Activated CD4-positive, alpha-beta T cell treated with anti-CD3 and anti-CD28 coated beads, Interleukin-2, amount 50 U/mL, for 16 hours (primary cell): ENCODE measurements around the gene MYEOV.

Source experiments
- DNase-seq: peaks from one replicate; pipeline ENCODE4 v3.0.0-alpha.2; 2020

Gene MYEOV

GRCh38 chr11:69287968-69288882 lies 5.7 kb upstream of the MYEOV start:
- no peak for DNase-seq

DNA sequence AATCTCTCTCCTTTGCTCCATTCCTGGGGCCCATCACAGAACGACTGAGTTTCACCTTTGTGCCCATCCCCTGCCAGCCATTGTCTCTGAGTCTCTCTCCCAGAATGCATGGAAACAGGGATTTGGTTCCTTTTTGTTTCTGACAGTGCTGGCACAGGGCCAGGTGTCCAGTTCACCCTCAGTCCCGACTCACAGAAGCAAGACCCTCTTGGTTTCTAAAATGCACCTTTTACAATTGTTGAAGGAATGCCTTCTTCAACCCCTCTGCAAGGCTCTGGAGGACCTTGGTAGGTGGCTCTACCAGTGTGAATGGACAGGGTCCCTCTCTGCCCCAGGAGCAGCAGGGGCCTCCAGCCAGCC lies 5.1 kb upstream of the MYEOV start:
- DNase-seq = no peak

- DNase-seq = no peak
Observed at GRCh38 chr11:69290806-69291205, 3.1 kb upstream of the MYEOV start.

DNA sequence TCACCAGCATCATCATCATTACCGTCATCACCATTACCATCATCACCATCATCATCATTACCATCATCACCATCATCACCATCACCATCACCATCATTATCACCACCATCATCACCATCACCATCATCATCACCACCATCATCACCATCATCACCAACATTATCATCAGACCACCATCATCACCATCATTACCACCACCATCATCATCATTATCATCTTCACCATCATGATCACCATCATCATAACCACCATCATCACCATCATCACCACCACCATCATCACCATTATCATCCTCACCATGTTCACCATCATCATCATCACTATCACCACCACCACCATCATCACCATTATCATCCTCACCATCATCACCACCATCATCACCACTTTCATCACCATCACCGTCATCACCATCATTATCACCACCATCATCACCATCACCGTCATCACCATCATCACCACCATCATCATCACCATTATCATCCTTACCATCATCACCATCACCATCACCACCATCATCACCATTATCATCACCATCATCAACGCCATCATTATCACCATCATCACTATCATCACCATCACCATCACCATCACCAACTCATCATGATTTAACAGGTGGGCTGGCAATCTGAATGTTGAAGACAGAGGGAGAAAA lies 2.4 kb upstream of the MYEOV start:
- DNase-seq = no peak

GRCh38 chr11:69292221-69292648 lies 1.7 kb upstream of the MYEOV start:
- DNase-seq = peak; percentile 36

DNA sequence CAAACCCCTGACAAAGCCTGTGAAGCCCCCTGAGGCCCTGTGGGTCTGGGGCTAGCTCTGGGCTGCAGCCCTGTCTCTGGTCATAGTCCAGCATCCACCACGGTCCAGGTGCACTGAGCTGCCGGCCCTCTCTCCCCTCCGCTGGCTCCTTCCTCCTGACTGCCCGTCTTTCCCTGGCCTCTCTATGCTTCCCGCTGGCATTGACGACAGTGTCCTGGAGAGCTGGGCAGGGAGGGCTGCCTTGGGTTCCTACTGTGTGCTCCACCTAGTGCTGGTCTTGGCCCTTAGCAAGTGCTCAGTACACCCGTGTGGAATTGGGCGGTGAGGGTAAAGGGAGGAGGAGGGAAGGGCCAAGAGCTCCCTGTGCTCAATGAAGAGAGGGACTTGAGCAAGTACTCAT lies 868 bp upstream of the MYEOV start:
- no peak for DNase-seq

DNA sequence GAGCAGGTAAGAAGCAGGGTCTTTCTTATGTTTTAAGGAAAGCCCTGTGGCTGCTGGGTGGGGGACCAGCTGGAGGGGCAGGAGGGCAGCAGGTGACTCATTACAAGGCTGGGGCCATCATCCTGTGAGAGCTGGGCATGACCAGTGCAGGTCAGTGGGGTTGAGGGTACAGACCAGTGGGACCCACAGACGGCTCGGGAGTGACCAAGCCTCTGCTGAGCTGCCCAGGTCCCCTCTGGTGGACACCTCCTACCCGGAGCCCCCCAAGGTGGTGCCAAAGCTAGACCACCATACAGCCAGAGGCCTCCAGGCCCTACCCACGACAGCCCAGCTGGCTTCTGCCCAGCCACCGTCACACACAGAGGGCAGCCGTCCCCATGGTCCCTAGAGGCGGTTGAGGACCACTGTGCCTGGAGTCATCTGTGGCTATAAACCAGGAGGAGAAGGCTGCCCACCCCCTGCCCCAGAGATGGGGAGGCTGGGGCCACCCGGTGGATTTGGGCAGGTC lies 670 bp downstream of the MYEOV start:
- DNase-seq = no peak

GRCh38 chr11:69295079-69295994 lies 1.4 kb downstream of the MYEOV start:
- DNase-seq = no peak

- no peak for DNase-seq
Observed at GRCh38 chr11:69295995-69296889, 2.3 kb downstream of the MYEOV start.

GRCh38 chr11:69296890-69297786 lies 3.2 kb downstream of the MYEOV start:
- DNase-seq = peak; percentile 88

GRCh38 chr11:69297787-69298266 lies 3.9 kb downstream of the MYEOV start:
- peak; percentile 23 for DNase-seq

- DNase-seq = peak; percentile 70
Observed at GRCh38 chr11:69298267-69299022, 4.5 kb downstream of the MYEOV start.

- DNase-seq = no peak
Observed at GRCh38 chr11:69299023-69299461, 5.1 kb downstream of the MYEOV start.

DNA sequence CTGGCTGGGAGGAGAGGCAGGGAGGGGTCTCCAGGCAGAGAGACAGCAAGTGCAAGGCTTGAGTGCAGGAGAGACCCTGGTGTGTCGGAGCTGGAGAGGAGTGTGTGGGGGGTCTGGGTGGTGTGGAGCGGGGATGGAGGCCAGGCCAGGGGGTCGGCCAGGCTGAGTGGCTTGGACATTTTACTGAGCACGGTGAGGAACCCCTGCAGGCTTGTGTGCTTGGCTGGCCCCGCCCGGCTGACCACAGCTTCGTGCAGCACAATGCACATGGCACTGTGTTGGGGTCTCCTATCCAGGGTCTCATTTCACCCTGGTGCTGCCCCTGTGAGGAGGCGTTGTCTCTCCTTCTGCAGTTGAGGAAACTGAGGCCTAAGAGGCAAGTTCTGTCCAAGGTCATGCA lies 5.6 kb downstream of the MYEOV start:
- no peak for DNase-seq

GRCh38 chr11:69300120-69301060 lies 6.4 kb downstream of the MYEOV start:
- no peak for DNase-seq

GRCh38 chr11:69301081-69301454 lies 7.1 kb downstream of the MYEOV start:
- DNase-seq = no peak

DNA sequence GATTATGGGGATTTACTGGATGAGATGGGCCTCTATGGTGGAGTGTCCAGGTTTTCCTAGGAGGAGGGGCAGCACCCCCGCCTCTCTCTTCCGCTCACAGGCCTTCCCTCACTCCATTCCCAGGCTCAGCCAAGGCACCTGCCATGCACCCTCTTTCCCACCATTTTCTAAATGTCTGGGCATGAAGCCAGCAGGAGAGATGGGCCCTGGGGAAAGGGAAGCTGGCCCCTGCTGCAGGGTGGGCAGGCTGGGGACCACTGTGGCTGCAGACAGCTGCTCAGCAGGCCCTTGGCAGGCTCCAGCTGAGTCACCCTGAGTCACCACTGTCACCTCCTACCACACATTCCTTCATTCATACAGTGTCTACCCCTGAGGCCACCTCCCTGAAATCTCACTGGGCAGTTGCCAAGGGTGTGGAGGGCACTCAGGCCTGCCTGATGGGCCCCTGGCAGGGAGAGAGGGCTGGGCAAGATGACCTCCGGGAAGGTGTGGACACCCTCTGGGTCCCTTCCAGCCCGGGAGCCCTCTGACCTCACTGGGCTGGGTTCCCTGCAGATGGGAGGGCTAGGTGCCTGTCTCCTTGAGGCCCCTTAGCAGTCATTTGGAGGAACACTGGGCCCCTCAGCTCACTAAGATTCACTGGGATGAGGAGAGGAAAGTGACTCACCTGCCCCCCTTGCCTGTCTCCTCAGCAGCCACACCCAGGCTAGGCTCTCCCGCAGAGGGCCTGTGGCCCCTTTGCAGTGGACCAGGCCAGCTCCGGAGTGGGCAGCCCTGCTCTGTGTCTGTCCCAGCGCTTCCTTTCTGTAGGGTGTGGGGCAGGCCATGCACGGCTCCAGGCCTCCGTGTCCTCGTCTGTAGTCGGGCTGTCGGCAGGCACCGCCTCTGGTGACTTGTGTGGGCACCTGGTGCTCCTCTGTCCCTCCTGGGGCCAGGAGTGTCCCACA lies 7.8 kb downstream of the MYEOV start:
- DNase-seq = no peak
